NCI-H1417 (cell line): Measurements from ENCODE around the gene NLRC5.
"Not testable (repeated sequence)": the region's sequence is repeated elsewhere in the genome, so short reads cannot be mapped to it uniquely, and the experiment has no call there.

Source experiments
- DNase-seq, 3 experiments: peaks; one replicate each; lab custom pipeline; 2025; lab: John Stamatoyannopoulos, UW

NLRC5 gene

DNA sequence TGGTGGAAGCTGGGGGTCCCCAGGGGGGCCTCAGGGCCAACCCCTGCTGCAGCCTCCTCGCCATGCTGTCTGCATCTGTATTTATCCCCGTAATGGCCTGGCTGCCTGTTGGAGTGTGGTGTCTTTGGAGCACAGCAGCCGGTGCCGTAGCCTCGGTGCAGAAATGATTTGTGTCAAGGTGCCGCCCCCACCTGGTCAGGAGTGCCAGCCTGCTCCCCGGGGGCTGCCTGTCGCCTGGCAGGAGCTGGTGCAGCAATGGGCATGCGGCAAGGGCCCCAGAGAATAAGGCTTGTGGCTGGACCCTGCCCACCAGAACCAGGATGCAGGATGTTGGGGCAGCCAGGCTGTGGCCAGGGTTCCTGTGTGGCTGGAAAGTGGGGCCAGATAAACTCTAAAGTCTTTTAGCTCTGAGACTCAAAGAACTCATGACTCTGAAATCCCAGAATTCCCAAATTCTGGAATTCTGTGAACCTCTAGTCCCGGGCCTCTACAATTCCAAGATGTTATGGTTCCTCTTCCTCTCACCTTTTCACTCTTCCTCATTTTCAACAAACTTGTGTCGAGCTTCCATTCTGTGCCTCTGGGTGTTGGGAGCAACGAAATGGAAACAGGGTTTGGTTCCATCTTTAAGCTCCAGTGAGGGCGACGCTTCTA lies 109.0 kb downstream of the NLRC5 start:
- DNase-seq = no peak

DNA sequence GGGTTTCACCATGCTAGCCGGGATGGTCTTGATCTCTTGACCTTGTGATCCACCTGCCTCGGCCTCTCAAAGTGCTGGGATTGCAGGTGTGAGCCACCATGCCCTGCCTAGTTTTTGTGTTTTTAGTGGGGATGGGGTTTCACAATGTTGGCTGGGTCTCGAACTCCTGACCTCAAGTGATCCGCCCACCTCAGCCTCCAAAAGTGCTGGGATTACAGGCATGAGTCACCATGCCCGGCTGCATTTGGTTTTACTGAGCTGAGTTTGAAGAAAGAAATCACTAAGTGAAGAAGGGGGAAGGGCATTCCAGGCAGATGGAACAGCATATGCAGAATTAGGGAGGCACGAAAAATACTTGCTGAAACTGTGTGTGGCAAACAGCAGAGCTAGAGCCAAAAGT lies 110.6 kb downstream of the NLRC5 start:
- not testable (repeated sequence) for DNase-seq

DNA sequence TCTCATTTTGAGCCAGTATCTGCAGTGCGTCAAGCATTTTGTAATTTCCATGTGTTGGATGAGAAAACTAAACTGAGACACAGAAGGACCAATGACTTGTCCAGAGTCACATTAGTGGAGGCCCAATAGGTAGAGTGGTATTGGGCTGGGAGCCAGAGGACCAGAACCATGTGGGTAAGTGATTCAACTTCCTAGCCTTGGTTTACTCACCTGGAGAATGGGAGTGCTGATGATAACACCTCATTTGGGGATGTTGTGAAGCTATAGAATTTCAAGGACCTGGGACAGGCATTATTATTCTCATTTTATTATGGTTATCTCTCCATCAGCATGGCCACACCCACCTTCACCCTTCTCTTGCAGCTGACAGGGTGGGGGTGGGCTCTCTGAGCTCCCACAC lies 111.1 kb downstream of the NLRC5 start:
- no peak for DNase-seq

DNA sequence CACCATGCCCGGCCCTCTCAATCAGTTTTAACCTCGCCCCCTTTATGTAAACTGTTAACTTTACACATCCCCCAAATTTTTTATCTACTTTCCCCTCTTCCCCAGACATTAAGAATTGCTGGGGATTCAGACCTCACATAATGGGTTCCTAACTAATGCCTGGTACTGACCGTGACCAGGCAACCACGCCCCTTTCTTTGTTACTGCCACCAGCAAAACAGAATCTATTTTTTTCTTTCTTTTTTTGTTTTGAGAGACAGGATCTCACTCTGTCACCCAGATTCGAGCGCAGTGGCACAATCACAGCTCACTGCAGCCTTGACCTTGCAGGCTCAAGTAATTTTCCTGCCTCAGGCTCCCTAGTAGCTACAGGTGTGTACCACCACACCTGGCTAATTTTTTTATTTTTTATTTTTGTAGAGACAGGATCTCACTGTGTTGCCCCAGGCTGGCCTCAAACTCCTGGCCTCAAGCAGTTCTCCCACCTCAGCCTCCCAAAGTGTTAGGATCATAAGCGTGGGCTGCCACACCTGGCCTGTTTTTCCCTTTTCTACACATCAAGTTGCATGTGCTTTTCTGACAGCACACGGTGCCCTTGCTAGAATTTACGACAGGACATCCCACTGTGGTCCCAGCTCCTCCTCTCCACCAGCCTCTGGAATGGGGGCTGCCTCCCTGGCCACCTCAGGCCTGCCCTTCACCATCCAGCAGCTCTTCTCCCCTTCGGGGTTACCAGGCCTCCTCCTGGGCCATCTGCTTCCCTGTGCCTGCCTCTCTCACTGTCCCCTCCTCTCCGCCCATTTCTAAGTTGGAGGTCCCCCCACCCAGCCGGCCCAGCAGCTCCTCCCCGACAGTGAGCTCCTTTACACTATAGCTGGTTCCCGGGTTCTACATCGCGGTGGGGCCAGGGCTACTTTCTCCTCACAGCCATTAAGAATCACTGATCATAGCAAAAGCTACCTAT lies 113.8 kb downstream of the NLRC5 start:
- DNase-seq = peak in 1 of 3 experiments; percentile 2

DNA sequence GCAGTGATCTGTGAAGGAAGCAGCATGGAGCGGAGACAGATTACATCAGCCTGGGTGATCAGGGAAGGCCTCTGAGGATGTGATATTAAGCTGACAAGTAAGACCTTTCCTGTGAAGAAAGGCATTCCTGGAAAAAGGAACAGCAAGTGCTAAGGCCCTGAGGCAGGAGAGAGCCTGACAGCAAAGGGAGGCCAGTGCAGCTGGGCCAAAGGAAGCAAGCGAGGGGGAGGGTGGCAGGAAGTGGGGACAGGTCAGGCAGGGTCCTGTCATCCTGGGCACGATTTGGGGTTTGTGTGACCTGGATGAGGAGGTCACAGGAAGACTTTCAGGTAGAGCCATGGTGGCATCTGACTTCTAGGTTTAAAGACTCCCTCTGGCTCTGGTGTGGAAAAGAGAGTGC lies 115.3 kb downstream of the NLRC5 start:
- DNase-seq = peak in 1 of 3 experiments; percentile 3

DNA sequence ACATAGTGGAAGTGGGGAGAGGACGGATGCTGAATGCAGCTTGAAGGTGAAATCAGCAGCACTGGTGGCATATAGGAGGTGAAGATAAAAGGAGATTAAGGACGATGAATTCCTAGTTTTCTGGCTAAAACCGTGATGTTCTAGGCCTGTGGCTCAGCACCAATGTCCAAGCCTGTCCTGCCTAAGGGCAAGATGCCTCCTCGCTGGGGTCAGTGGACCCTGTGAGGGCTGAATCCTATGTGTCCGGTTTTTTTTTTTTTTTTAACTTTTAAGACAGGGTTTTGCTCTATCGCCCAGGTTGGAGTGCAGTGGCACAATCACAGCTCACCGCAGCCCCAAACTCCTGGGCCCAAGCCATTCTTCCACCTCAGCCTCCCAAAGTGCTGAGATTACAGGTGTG lies 115.8 kb downstream of the NLRC5 start:
- DNase-seq = no peak

DNA sequence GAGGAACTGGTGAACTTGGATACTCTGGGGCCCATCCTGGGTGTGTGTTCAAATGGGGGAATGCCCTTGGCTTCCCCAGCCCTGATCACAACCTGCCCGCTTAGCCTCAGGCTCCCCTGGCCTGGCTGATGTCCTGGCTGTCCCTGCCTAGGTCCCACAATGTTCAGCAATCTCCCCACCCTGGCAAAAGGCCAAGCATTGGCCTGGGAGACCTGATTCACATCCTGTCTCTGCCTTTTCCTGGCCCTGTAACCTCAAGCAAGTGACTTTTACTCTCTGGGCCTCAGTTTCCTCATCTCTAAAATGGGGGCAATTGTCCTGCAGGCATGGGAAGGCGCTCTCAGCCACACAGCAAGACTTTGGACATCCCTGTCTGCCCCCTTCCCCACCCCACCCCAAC lies 117.4 kb downstream of the NLRC5 start:
- peak in 1 of 3 experiments; percentile 11 for DNase-seq

DNA sequence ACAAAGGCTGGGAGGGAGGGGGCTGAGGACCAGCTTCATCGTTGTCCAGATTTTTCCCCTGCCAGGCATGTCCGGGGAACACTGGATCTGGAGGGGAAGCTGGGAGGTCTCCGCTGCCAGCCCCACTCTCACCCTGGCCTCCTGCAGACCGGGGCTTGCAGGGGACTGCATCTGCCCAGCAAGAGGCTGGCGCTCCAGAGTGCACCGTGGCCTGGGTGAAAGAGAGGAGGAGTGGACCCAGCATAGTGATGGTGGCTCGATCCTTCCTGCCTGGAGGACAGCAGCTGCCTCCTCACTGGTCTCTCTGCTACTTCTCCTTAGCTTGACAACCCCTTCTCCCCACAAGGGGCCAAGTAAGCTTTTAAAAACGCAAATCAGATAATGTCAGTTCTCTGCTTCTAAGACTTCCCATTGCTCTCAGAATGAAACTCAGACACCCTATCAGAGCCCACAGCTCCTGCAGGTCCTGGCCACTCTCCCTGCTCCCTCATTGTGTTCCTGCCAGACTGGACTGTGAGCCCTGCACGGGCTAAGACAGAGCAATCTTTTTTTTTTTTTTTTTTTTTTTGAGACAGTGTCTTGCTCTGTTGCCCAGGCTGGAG lies 118.1 kb downstream of the NLRC5 start:
- DNase-seq = peak in 1 of 3 experiments; percentile 11

DNA sequence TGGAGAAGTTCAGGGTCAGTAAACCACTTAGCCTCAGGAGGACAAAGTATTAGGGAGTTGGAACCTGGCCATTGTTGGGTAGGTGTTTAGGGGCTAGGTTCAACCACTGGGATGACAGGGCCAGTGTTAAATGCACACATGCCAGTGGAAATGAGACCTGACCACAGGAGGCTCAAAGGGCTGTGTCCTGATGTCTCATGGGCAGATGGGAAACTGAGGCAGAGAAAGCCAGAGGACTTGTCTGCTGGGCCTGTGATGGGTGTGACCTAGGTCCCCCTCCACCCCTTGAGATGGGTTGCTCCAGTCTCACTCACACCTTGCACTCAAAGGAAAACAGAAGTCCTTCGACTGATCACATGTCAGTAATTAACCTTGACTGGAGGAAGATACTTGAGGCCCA lies 119.1 kb downstream of the NLRC5 start:
- DNase-seq = no peak

DNA sequence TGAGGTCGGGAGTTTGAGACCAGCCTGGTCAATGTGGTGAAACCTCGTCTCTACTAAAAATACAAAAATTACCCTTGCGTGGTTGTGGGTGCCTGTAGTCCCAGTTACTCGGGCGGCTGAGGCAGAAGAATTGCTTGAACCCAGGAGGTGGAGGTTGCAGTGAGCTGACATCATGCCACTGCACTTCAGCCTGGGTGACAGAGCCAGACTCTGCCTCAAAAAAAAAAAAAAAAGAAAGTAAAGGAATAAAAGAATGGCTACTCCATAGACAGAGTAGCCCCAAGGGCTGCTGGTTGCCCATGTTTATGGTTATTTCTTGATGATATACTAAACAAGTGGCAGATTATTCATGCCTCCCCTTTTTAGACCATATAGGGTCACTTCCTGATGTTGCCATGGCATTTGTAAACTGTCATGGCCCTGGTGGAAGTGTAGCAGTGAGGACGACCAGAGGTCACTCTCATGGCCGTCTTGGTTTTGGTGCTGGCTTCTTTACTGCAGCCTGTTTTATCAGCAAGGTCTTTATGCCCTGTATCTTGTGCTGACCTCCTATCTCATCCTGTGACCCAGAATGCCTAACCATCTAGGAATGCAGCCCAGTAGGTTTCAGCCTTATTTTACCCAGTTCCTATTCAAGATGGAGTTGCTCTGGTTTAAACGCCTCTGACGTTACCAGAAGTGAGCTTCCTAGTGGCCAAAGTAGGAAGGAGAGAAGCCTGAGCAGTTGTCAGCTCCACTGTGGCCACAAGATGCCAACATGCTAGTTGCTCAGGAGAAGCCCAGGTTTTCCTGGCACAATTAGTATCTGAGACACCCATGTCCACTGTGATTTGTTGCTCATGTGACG lies 120.1 kb downstream of the NLRC5 start:
- DNase-seq = not testable (repeated sequence)

DNA sequence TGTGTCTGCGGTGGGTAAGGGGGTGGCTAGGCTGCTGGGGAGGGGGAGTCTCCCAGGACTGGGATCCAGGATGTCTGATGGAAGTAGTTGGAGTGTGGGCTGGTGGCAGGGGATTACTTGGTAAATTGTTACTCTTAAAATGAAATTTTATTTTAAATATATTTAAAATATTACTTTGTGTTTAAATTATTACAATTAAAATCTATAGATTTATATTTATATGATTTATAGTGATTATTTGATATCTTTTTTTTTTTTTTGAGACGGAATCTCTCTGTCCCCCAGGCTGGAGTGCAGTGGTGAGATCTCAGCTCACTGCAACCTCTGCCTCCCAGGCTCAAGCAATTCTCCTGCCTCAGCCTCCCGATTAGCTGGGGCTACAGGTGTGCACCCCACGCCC lies 121.6 kb downstream of the NLRC5 start:
- DNase-seq = no peak

DNA sequence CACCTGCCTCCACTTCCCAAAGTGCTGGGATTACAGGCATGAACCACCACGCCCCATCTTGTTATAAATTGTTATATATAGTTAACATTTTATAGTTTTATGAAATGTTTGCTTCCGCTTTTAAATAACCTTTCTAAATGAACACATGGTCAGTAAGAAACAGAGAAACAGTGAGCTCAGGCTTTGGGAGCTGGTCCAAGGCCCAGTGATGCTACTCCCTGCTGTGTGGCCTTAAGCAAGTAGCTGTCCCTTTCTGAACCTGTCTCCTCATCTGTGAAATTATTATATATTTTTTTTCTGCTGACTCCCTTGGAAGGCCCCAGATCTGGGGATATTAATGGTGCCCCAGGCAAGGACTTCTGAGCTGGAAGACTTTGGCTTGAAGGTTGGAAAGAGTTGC lies 122.1 kb downstream of the NLRC5 start:
- no peak for DNase-seq

DNA sequence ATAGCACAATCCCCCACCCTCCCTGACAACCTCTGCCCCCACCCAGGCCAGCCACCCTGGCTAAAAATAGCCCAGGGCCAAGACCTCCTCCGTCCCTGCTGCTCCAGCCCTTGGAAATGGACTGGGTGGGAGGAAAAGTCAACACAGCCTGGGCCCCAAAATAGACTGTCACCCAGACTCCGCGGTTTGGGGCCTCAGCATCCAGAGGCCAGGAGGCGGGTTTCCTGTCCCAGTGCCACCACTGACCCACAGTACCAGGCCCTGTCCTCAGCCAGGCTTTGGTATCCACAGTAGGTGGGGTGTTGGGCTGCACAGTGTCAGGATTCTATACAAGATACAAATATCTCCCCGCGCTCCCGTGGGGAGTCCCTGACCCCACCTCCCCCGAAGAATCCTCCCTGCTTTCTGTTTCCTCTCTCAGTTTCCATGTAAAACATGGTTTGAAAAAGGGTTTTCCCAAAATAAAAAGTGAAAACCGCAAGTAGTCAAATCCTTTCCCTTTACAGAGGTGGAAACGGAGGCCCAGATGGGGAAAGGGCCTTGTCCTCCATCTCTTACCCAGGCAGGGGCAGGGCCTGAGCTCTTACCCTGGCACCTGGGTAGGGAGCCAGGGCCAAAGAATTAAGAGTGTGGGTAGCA lies 123.2 kb downstream of the NLRC5 start:
- no peak for DNase-seq

DNA sequence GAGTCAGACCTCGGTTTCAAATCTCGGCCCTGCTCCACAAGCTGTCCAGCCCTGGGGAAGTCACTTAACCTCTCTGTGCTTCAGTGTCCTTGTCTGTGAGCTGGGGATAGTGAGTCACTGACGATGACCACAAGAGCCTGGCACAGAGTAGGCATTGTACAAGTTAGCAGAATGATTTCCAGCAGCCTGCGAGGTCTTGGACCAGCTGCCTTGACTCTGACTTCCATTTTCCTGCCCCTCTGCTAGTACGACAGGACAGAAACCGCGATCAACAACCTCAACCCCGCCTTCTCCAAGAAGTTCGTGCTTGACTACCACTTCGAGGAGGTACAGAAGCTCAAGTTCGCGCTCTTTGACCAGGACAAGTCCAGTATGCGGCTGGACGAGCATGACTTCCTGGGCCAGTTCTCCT lies 123.7 kb downstream of the NLRC5 start:
- DNase-seq = no peak

DNA sequence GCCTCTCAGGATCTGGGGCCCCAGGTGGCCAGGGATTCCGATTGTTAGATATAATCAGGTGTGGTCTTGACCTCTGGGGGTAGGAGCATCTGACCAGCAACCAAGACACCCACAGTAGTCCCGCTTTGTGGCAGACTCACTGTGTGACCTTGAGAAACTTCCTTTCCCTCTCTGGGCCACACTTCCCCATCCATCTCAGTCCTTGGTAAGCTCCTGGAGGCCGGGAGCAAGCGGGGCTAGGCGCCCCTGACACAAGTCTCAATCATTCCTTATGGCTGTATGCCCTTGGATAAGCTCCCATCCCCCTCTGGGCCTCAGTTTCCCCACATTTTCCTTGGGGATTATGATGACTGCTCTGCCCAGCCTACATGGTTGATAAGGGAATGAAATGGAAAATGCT lies 124.3 kb downstream of the NLRC5 start:
- DNase-seq = no peak

DNA sequence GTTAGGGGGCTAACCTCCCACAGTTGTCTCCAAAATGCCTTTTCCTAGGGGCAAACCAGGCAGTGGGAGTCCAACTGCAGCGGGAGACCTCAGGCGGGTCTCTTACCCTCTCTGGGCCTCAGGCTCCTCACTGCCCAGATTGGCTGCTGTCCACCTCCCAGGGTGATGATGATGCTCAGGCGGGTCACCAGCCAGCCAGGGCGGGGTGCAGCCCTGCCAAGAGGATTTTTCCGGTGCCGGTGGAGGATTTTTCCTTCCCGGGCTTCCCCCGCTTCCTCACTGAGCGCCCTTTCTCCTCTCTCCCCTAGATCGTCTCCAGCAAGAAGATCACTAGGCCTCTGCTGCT lies 125.8 kb downstream of the NLRC5 start:
- no peak for DNase-seq

DNA sequence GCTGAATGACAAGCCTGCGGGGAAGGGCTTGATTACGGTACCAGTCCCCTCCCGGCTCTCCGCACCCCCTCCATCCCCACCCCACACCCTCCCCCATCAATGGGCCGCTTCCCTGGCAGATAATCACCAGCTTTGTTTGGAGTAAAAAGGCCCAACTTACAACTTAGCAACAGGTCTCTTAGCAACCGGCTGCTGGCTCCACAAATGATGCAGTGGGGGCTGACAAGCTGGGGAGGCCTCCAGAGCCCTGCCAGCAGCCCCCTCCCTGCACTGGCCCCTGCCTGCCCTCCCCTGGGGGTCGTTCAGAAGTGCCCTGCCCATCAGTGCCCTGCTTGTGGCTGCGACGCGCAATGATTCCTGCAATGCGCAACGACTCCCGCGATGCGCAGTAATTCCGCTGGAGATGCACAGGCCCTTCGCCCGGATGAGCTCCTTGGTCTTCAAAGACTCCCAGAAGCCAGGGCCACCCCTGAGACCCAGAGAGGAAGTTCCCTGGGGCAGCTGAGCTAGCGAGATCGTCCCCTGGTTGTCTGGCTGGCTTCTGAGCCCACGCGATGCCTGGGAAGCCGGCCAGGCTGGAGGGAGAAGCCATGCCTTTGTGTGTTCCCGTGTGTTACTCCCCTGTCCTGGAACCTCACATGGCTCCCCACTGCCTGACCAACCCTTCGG lies 126.3 kb downstream of the NLRC5 start:
- peak; percentile 9 to 96 (median 86) for DNase-seq

DNA sequence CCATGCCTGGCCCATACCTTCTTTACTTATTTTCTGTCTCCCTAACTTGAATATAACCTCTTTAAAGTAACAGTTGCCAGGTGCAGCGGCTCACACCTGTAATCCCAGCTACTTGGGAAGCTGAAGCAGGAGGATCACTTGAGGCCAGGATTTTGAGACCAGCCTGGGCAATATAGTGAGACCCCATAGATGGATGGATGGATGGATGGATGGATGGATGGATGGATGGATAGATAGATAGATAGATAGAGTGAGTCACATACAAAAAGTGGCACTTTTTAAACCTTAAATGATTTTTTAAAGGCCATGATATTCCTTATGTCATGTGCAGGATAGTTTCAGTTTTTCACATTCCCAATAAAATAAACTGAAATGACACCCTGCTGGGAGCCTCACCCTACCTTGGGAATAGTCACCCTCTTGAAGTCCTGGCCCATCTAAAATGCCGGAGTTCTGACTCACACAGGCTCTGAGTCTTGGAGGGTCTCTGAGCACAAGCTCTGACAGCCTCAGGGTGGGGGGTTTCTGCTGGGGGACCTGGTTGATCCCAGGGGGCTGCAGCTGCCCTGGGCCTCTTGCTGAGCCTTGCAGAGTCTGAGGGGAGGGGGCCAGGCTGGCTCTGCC lies 129.2 kb downstream of the NLRC5 start:
- DNase-seq = no peak

DNA sequence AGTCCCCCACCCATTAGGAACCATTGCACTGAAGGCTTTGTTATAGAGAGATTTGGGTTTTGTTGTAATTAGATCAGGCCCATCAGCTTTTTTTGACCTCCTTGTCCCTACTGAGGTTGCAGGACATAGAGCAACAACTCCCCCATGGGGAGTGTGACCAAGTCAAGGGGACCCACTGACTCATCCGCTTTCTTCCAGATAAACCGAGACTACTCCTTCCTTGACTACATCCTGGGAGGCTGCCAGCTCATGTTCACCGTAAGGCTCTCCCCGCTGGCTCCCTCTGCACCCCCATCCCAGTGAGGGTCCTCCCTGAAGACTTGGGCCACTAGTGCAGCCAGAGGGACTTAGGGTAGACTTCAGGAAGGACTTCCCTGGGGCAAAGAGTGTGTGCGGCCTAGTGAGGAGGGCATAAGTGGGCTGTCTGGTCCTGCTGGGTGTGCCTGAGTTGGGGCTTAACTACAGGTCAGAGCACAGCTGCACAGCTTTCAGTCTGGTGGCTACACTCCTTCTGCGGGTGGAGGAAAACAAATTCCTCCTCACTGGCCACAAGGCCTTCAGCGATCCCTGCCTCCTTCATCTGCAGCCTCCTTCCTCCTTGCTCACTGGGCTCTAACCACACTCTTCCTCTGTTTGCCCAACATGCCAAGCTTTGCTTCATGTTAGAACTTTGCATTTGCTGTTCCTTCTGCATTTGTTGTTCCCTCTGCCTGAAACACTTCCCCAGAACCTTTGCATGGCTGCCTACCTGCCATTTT lies 134.0 kb downstream of the NLRC5 start:
- no peak for DNase-seq
